AG09319 (cell line): ENCODE results near the gene AFAP1.

ENCODE experiments used
- DNase-seq: peaks from one replicate; pipeline ENCODE4 v3.0.0-alpha.2; 2010; ENCODE audit warnings: low read depth; ENCODE audit errors: extremely low read depth
- TF ChIP-seq, protein P1 (sequence below): IDR thresholded peaks from 2 replicates; pipeline ENCODE4 v1.5.1; 2011; ENCODE audit warnings: low read depth, mild to moderate bottlenecking, inconsistent platforms, low read length, moderate library complexity

The AFAP1 gene

DNA sequence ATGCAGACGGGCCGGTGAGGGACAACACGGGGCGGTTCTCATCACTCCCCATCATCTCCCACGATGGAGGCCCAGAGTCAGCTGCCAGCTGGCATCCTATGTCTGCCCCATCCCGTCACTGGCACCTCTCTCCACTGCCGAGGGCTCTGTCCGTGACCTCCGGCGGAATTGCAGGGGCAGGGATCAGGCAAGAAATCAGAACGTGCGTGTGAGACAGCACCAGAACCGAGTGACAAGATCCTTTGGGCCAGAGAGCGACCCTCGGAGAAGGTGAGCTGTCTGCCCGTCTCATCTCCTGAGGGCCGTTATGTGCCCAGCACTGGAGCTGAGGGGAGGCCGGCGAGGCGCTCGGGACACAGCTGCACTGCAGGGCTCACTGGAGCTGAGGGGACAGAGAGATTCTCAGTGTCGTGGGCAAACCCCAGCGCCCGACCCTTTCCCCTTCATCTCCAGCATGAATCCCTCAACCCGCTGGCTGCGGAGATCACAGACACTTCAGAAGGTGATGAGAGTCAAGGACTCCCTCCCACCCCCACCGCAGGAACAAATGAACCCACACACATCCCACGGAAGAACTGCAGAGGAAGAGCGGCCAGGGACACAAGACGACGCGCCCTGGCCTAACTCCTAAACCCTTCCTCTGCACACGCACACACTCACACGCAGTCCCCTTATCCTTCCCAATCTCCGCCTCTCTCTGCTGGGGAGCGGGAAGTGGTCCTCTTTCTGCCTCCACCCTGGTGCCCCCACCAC, 128.7 kb downstream of the AFAP1 start:
- TF ChIP-seq, protein P1, sequence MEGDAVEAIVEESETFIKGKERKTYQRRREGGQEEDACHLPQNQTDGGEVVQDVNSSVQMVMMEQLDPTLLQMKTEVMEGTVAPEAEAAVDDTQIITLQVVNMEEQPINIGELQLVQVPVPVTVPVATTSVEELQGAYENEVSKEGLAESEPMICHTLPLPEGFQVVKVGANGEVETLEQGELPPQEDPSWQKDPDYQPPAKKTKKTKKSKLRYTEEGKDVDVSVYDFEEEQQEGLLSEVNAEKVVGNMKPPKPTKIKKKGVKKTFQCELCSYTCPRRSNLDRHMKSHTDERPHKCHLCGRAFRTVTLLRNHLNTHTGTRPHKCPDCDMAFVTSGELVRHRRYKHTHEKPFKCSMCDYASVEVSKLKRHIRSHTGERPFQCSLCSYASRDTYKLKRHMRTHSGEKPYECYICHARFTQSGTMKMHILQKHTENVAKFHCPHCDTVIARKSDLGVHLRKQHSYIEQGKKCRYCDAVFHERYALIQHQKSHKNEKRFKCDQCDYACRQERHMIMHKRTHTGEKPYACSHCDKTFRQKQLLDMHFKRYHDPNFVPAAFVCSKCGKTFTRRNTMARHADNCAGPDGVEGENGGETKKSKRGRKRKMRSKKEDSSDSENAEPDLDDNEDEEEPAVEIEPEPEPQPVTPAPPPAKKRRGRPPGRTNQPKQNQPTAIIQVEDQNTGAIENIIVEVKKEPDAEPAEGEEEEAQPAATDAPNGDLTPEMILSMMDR: no peak
- DNase-seq: no peak

DNA sequence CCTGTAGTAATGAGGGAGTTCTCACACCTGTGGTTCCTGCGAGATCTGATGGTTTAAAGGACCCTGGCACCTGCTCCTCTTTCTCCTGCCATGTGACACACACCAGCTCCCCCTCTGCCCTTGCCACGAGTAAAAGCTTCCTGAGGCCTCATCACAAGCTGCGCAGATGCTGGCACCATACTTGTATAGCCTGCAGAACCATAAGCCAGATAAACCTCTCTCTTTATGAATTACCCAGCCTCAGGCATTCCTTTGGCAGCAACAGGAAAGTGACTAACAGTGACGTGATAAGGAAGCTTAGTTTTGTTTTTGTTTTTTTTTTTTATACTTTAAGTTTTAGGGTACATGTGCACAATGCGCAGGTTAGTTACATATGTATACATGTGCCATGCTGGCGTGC, 130.9 kb downstream of the AFAP1 start:
- DNase-seq: no peak
- TF ChIP-seq, protein P1: no peak

DNA sequence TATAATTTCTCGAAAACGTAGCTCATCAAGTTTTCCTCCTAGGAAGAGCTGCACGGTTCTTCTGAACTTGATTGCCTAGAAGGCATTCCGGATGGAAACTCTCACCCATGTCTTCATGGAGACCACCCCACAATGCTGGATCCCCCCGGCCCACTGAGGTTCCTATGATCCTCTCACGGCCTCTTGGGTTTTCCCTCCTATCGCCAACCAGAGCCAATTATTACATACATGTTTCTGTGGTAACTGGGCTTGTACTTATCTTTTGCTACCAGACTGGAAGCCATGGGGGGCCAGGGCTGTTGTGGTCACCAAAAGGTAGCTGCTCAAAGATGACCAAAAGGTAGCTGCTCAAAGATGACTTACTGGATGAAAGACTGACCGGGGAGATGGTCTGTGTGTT, 131.5 kb downstream of the AFAP1 start:
- no peak for DNase-seq

DNA sequence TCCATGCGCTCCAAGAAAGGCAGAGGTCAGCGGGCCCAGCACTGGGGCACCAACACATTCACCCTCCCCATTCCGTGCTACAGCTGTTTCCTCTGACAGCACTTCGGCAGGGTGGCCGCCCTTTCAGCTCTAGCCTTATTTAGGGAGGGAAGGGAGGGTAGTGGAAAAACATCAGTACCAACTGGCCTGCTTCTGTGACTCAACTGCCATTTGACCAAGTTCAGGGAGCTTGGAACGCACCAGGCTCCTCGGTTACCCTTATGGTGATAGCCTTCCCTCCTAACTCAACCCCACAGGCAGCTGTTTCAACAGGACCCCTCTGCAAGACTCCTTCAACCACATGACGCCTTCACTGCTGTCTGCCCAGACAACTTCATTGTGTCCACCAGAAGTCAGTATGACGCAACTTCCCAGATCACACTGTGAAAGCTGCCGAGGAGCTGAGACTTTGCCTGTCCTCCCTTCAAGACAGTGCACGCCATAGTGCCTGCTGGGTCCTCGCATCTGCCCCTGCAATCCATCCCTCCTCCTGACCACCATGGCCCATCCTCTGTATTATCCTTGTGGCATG, 132.2 kb downstream of the AFAP1 start:
- DNase-seq: no peak
- TF ChIP-seq, protein P1: no peak

More for the DNA sequence above, 131.5 kb downstream of the AFAP1 start:
- TF ChIP-seq, protein P1: no peak

DNA sequence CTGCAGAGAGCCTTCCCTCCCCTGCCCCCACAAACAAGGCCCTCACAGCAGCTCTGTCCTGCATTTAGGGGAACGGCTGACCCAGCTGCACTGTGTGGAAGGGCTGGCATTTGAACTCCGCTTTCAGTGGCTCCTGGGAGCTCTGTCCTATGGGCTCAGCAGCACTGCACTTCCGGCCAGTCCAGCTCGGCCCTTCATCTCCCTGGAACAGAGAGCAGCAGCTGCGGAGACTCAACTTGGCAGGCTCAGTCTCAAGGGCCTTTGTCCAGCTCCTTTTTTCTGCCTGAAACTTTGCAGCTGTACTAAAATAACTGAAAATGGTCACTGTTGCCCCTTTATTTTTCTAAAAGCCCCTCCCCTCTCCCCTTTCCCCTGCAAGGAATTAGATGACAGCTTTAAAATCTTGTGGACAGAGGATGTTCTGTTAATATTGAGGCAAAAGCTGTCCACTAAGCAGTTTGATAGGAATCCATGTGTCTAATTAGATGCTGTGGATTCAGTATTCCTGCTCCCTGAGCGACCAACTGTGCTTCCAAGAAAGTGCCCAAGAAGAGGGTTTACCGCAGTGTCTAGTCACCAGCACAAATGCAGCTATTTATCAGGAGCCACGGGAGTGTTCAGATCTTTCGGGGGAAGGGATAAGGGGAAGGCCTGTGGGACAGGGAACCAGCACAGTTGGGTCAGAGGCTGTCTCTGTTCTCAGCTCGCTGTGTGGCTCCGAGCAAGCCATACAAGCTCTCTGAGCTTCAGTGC, 133.1 kb downstream of the AFAP1 start:
- DNase-seq: no peak
- TF ChIP-seq, protein P1: no peak

DNA sequence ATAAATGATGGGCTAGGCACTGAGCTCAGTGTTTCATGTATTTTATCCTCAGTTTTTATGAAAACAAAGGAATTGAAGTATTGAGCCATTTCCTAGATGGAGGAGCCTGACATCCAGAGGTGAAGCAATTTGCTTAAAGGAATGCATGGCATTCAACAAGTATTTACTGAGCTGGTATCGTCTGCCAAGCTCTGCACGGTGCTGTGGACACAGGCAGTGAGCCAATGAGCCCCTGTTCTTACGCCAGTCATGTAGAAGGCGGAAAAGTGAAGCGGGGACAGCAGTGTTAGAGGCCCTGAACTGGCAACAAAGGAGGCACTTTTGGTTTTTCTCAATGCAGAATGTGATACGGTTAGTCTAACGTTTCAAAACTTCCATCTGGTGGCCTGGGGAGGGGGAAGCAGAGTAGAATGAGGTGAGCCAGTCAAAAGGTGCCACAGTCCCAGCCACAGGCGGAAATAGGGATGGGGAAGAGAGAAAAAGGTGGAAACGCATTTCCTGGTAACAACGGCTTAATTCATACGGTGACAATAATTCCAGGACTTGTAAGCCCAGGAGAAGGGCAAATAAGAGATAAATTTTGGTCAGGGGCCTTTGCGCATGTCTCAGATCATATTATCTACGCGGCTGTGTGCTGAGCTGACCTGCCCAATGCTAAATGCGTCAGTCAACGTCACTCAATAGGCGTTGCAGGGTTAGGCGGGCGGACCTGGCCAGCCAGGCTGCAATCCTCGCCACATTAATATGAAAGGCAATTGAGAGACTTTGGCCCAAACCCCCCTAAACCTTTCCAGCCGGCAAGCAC, 133.9 kb downstream of the AFAP1 start:
- DNase-seq: peak; percentile 71
- TF ChIP-seq, protein P1: no peak
